HG03378 (cell line): ENCODE measurements around the gene STXBP6.

Source experiments
- ATAC-seq: cut with Tn5 transposase; IDR thresholded peaks from one replicate; pipeline ENCODE4 v1.9.1; 2021; ENCODE audit warnings: mild to moderate bottlenecking, moderate library complexity; ENCODE audit not compliant: unreplicated experiment

Gene STXBP6

GRCh38 chr14:24892497-24893051 lies 157.4 kb downstream of the STXBP6 start:
- no peak for ATAC-seq

- ATAC-seq = no peak
Measured at GRCh38 chr14:24891987-24892496, 157.9 kb downstream of the STXBP6 start.

- ATAC-seq = no peak
Measured at GRCh38 chr14:24890716-24891115, 159.2 kb downstream of the STXBP6 start.

GRCh38 chr14:24889843-24890242 lies 160.1 kb downstream of the STXBP6 start:
- no peak for ATAC-seq

- ATAC-seq = no peak
Measured at GRCh38 chr14:24888532-24888931, 161.4 kb downstream of the STXBP6 start.

GRCh38 chr14:24887623-24888304 lies 162.2 kb downstream of the STXBP6 start:
- no peak for ATAC-seq

GRCh38 chr14:24885410-24885913 lies 164.5 kb downstream of the STXBP6 start:
- no peak for ATAC-seq

GRCh38 chr14:24883576-24883975 lies 166.4 kb downstream of the STXBP6 start:
- no peak for ATAC-seq

- no peak for ATAC-seq
Measured at GRCh38 chr14:24881116-24881893, 168.6 kb downstream of the STXBP6 start.

GRCh38 chr14:24880689-24881088 lies 169.3 kb downstream of the STXBP6 start:
- ATAC-seq = no peak

- no peak for ATAC-seq
Measured at GRCh38 chr14:24879661-24880386, 170.1 kb downstream of the STXBP6 start.

- no peak for ATAC-seq
Measured at GRCh38 chr14:24876996-24877395, 173.0 kb downstream of the STXBP6 start.

- ATAC-seq = no peak
Measured at GRCh38 chr14:24875991-24876878, 173.7 kb downstream of the STXBP6 start.

- ATAC-seq = no peak
Measured at GRCh38 chr14:24875203-24875838, 174.6 kb downstream of the STXBP6 start.

- no peak for ATAC-seq
Measured at GRCh38 chr14:24874514-24875202, 175.3 kb downstream of the STXBP6 start.

- ATAC-seq = no peak
Measured at GRCh38 chr14:24873551-24873950, 176.4 kb downstream of the STXBP6 start.

GRCh38 chr14:24870949-24871701 lies 178.8 kb downstream of the STXBP6 start:
- ATAC-seq = no peak

- no peak for ATAC-seq
Measured at GRCh38 chr14:24868389-24868788, 181.6 kb downstream of the STXBP6 start.
